OCI-LY3 (cell line): Measurements from ENCODE around the gene UXT.

Source experiments
- H2AFZ ChIP-seq: fragments of 200-600, 300-600 bp; shearing (Covaris generic); 2 replicates; pipeline ENCODE4 v1.6.0; 2014; ENCODE audit warnings: antibody characterized with exemption, low read depth, low read length
- H3K27ac ChIP-seq: fragments of 200-600, 300-600 bp; sonication (generic); 2 replicates; pipeline ENCODE4 v1.5.1; 2014; ENCODE audit warnings: mild to moderate bottlenecking, low read length, moderate library complexity, mixed read lengths
- H3K27me3 ChIP-seq: fragments of 200-600, 300-600 bp; sonication (generic); 2 replicates; pipeline ENCODE4 v1.6.1; 2014; ENCODE audit warnings: low read depth, low read length, mixed read lengths
- H3K36me3 ChIP-seq: fragments of 200-600, 300-600 bp; sonication (generic); replicated peaks from 2 replicates; pipeline ENCODE3; 2014; ENCODE audit warnings: low read depth, low read length, mixed read lengths
- H3K4me1 ChIP-seq: fragments of 300-600, 200-600 bp; sonication (generic); 2 replicates; pipeline ENCODE4 v1.6.1; 2014; ENCODE audit warnings: low read length, mixed read lengths
- H3K4me2 ChIP-seq: fragments of 200-600, 300-600 bp; sonication (generic); 2 replicates; pipeline ENCODE4 v1.6.1; 2014; ENCODE audit warnings: low read length, mixed read lengths
- H3K4me3 ChIP-seq: fragments of 300-600, 200-600 bp; sonication (generic); 2 replicates; pipeline ENCODE4 v1.5.1; 2014; ENCODE audit warnings: antibody characterized with exemption, mild to moderate bottlenecking, low read length, moderate library complexity
- H3K79me2 ChIP-seq: fragments of 300-600, 200-600 bp; shearing (Covaris generic); 2 replicates; pipeline ENCODE4 v1.6.1; 2014; ENCODE audit warnings: mild to moderate bottlenecking, low read length, mixed read lengths
- H3K9ac ChIP-seq: fragments of 300-600, 200-600 bp; shearing (Covaris generic); 2 replicates; pipeline ENCODE4 v1.6.0; 2014; ENCODE audit warnings: mild to moderate bottlenecking, low read length, moderate library complexity
- H3K9me3 ChIP-seq: fragments of 200-600, 300-600 bp; shearing (Covaris generic); 2 replicates; pipeline ENCODE4 v1.6.1; 2014; ENCODE audit warnings: low read length, mixed read lengths; ENCODE audit not compliant: insufficient read depth
- H4K20me1 ChIP-seq: fragments of 200-600, 300-600 bp; sonication (generic); 2 replicates; pipeline ENCODE4 v1.6.1; 2016; ENCODE audit warnings: low read length, mixed read lengths; ENCODE audit not compliant: insufficient read depth
- EZH2phosphoT487 ChIP-seq: fragments of 200-600 bp; shearing (Covaris generic); IDR thresholded peaks from 2 replicates; pipeline ENCODE4 v1.6.1; 2018; ENCODE audit warnings: antibody characterized with exemption, mixed run types, low read depth
- TF ChIP-seq, protein P1 (sequence below): fragments of 200-600, 300-600 bp; sonication (generic); IDR thresholded peaks from 2 replicates; pipeline ENCODE4 v1.5.1; 2014; ENCODE audit warnings: antibody characterized with exemption, low read length, low read depth

UXT gene

GRCh38 chrX:47644557-47645091 lies 14.4 kb downstream of the UXT start:
- Histone ChIP-seq H3K27me3 (no peaks in the 10 kb centered on the region), H3K4me1 (peaks cover 13% of the 10 kb centered on the region), H2AFZ (no peak overlapping the region), H3K9me3 (no peaks in the 10 kb centered on the region), H3K4me2 (no peak overlapping the region), H4K20me1 (no peaks in the 10 kb centered on the region), H3K79me2 (peaks cover 38% of the 10 kb centered on the region), H3K9ac (no peak overlapping the region), H3K36me3 (peaks cover 39% of the 10 kb centered on the region), H3K27ac (no peak overlapping the region), H3K4me3 (no peak overlapping the region)
- no peak for TF ChIP-seq EZH2phosphoT487
- TF ChIP-seq, protein P1, sequence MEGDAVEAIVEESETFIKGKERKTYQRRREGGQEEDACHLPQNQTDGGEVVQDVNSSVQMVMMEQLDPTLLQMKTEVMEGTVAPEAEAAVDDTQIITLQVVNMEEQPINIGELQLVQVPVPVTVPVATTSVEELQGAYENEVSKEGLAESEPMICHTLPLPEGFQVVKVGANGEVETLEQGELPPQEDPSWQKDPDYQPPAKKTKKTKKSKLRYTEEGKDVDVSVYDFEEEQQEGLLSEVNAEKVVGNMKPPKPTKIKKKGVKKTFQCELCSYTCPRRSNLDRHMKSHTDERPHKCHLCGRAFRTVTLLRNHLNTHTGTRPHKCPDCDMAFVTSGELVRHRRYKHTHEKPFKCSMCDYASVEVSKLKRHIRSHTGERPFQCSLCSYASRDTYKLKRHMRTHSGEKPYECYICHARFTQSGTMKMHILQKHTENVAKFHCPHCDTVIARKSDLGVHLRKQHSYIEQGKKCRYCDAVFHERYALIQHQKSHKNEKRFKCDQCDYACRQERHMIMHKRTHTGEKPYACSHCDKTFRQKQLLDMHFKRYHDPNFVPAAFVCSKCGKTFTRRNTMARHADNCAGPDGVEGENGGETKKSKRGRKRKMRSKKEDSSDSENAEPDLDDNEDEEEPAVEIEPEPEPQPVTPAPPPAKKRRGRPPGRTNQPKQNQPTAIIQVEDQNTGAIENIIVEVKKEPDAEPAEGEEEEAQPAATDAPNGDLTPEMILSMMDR, result 0 out of 2 replicates have a peak, but pooled peaks have one; percentile 21

- no peak overlapping the region for H3K4me2 ChIP-seq
Observed at GRCh38 chrX:47643926-47644325, 15.1 kb downstream of the UXT start.

DNA sequence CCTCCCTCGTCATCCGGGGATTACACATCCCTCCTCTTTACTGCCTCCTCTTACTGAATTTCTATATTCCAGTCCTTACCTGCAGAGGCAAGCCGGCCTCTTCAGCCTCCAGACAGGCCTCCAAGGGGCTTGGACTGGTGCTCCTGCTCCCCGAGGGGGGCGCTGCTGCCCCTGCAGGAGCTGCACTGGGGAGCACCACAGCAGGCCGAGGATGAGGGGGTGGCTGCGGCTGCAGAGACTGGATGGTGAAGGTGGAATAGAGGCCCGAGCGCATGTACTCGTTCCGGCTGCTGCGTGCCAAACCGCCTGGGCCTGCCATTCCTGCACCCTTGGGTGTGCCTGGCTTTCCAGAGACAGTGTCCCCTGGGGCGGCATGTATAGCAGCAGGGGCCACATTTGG lies 20.2 kb downstream of the UXT start:
- H3K27ac ChIP-seq, result no peak overlapping the region
- H3K4me3 ChIP-seq, result no peak overlapping the region
- H3K27me3 ChIP-seq, result no peaks in the 10 kb centered on the region
- H3K9me3 ChIP-seq, result no peaks in the 10 kb centered on the region
- H3K9ac ChIP-seq, result no peak overlapping the region
- no peaks in the 10 kb centered on the region for H4K20me1 ChIP-seq
- peaks cover 35% of the 10 kb centered on the region for H3K36me3 ChIP-seq
- peaks cover 1% of the 10 kb centered on the region; the same call in 1 of the 2 replicates for H3K79me2 ChIP-seq
- TF ChIP-seq EZH2phosphoT487, result no peak
- TF ChIP-seq, protein P1, result no peak
- H3K4me1 ChIP-seq, result no peaks in the 10 kb centered on the region
- H3K4me2 ChIP-seq, result no peak overlapping the region
- no peak overlapping the region for H2AFZ ChIP-seq

More at GRCh38 chrX:47643926-47644325, 15.1 kb downstream of the UXT start:
- Histone ChIP-seq H3K27ac (no peak overlapping the region), H3K9ac (no peak overlapping the region), H2AFZ (no peak overlapping the region), H3K4me3 (no peak overlapping the region), H3K4me1 (peaks cover 7% of the 10 kb centered on the region), H3K27me3 (no peaks in the 10 kb centered on the region), H4K20me1 (no peaks in the 10 kb centered on the region), H3K79me2 (peaks cover 31% of the 10 kb centered on the region), H3K36me3 (peaks cover 42% of the 10 kb centered on the region), H3K9me3 (no peaks in the 10 kb centered on the region)
- TF ChIP-seq, protein P1, result peak; percentile 20
- no peak for TF ChIP-seq EZH2phosphoT487

DNA sequence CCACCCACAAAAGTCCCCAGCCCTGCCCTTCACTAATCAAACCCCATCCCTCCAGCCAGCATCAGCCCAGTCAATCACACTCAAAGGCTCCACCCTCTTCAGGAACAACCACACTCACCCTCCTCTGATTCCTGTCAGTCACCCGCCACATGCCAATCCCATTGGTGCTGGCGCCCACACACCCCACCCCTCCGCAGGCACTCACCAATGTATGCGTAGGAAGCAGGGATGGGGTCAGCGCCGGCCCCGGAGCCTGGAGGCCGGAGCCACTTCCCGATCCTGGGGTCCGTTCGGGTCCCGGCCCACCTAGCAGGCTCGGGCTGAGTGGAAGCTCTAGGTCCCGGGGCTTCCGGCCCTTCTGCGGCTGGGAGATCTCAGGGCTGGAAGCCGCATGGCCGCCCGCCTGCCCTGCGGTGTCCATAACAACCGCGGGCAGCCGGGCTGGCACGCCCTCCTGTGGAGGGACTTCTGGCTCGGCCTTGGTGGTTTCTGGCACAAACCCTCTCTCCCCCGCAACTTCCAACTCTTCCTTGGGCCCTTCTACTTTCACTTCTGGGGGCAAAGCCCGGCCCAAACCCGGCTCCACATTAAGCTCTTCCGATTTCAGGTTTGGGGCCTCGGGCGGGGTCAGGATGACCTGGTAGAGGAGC lies 21.3 kb downstream of the UXT start:
- TF ChIP-seq, protein P1, result no peak
- TF ChIP-seq EZH2phosphoT487, result no peak
- H2AFZ ChIP-seq, result no peak overlapping the region
- peaks cover 4% of the 10 kb centered on the region for H3K4me1 ChIP-seq
- H3K4me3 ChIP-seq, result no peak overlapping the region
- no peaks in the 10 kb centered on the region for H3K9me3 ChIP-seq
- no peak overlapping the region for H3K27ac ChIP-seq
- peaks cover 29% of the 10 kb centered on the region for H3K36me3 ChIP-seq
- no peaks in the 10 kb centered on the region for H3K79me2 ChIP-seq
- no peaks in the 10 kb centered on the region for H4K20me1 ChIP-seq
- no peak overlapping the region for H3K4me2 ChIP-seq
- H3K27me3 ChIP-seq, result no peaks in the 10 kb centered on the region
- no peak overlapping the region for H3K9ac ChIP-seq
